GM13976 (cell line): ENCODE measurements around the gene ARRB1.
"Not testable (repeated sequence)": the region's sequence is repeated elsewhere in the genome, so short reads cannot be mapped to it uniquely, and the experiment has no call there.

Experiments used
- DNase-seq: peaks from one replicate; pipeline ENCODE4 v3.0.0; 2012; ENCODE audit warnings: low spot score
- CTCF ChIP-seq: IDR thresholded peaks from 2 replicates; pipeline ENCODE4 v1.5.1; 2012; ENCODE audit warnings: borderline replicate concordance, mild to moderate bottlenecking; ENCODE audit not compliant: insufficient read depth; ENCODE audit errors: extremely low read depth, missing control alignments, control extremely low read depth
- in situ Hi-C: fragments of 300-500 bp; cut with MboI; formaldehyde crosslinking; loops from one replicate; pipeline ENCODE4 v1.12.0; 2022; ENCODE audit warnings: low sequenced_read_pairs, mixed read lengths, inconsistent platforms; ENCODE audit not compliant: unreplicated experiment

Gene ARRB1

DNA sequence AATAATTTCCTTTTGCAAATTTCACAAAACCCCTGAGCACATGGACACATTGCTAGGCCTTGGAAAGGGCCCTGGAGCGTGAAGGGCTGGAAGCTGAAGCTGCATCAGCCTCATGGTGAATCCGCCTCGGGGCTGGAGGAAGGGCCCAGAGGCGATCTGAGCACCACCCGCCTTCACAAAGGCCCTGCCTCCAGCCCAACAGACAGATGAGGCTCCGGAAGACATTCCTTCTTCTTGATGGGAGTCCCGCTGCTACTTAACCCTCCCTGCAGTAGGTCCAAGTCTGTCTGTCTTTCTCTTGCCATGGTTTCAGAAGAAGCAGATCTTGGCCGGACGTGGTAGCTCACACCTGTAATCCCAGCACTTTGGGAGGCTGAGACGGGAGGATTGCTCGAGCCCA lies 16.5 kb downstream of the ARRB1 start:
- no peak for TF ChIP-seq CTCF
- DNase-seq: no peak
- in situ Hi-C loops: no loop called here

DNA sequence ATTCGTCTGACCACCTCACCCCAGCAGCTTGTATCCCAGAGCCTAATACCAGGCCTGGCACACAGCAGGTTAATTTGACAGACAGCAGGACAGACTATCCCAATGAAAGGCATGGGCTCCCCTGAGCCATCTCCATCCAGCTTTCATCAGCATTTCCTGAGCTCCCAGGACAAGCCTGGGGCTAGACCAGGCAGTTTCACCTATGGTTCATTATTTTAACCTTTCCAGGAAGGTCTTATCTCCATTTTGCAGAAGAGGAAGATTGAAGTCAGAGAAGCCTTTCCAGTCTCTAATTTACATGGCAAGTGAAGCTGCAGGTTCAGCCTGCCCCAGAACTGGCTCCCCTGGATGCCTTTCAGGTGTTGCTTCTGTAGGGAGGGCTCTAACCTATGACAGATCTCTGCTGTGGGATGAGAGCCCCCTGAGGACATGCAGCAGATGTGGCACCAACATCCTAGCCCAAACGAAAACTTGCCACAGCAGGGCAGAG lies 17.0 kb downstream of the ARRB1 start:
- TF ChIP-seq CTCF: no peak
- in situ Hi-C loops: no loop called here
- DNase-seq: no peak

GRCh38 chr11:75333807-75334140 lies 17.7 kb downstream of the ARRB1 start:
- TF ChIP-seq CTCF: no peak
- DNase-seq: no peak
- in situ Hi-C loops: no loop called here

- in situ Hi-C loops: no loop called here
- no peak for DNase-seq
- no peak for TF ChIP-seq CTCF
Observed at GRCh38 chr11:75333022-75333806, 18.2 kb downstream of the ARRB1 start.

- in situ Hi-C loops, DNase-seq: not testable (repeated sequence)
Observed at GRCh38 chr11:75331761-75332160, 19.7 kb downstream of the ARRB1 start.

- DNase-seq, in situ Hi-C loops: not testable (repeated sequence)
Observed at GRCh38 chr11:75331304-75331703, 20.2 kb downstream of the ARRB1 start.

DNA sequence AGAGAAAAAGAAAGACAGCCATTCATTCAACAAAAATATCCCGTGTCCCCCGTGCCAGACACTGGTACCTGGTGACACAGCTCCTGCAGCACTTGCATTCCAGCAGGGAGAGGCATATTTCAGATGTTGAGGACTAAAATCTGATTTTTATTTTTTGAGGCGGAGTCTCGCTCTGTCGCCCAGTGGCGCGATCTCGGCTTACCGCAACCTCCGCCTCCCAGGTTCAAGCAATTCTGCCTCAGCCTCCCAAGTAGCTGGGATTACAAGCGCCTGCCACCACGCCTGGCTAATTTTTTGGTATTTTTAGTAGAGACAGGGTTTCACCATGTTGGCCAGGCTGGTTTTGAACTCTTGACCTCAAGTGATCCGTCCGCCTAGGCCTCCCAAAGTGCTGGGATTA lies 20.6 kb downstream of the ARRB1 start:
- DNase-seq, in situ Hi-C loops: not testable (repeated sequence)

- DNase-seq: no peak
- in situ Hi-C loops: no loop called here
- TF ChIP-seq CTCF: no peak
Observed at GRCh38 chr11:75330291-75330690, 21.2 kb downstream of the ARRB1 start.
